A549 (cell line): ENCODE measurements around the gene DSCAML1. TPM values are rescaled to one million over a fixed set of nuclear protein-coding genes. Genes with fewer than 3 reads are reported as not detected.

Experiments used
- ATAC-seq, 2 experiments: fragments of 200-7000 bp in 1 of 2; fragments of >200 bp in 1 of 2; cut with Nextera tagmentation in 1 of 2; cut with Tn5 transposase in 1 of 2; 3 replicates each; pipeline versions ENCODE4 v1.8.0 to v1.9.1; 2018 to 2020; ENCODE audit warnings: mild to moderate bottlenecking in 1 of 2, moderate library complexity in 1 of 2
- CTCF ChIA-PET: fragments of 300-600 bp; sonication (Branson Sonifier 250); formaldehyde crosslinking; extraction: SDS; loops from one replicate; lab custom pipeline; 2021; ENCODE audit warnings: antibody characterized with exemption, inconsistent platforms; lab: Yijun Ruan, JAX
- POLR2A ChIA-PET: fragments of 350-600 bp; formaldehyde crosslinking; extraction: SDS; loops from one replicate; lab custom pipeline; 2021; ENCODE audit warnings: antibody characterized with exemption, inconsistent platforms; lab: Yijun Ruan, JAX
- DNase-seq, 2 experiments: peaks; one replicate each; pipeline versions ENCODE4 v3.0.0 to v3.0.0-alpha.2; 2011 to 2016; ENCODE audit warnings: low read depth in 1 of 2, low spot score in 1 of 2
- FAIRE-seq: peaks from 2 replicates; lab custom pipeline; 2011; peaks lifted over from hg19 to GRCh38; lab: Jason Lieb, UNC
- H3K27ac ChIP-seq, 2 experiments: fragments of >200 bp; sonication (Bioruptor Twin); formaldehyde crosslinking; 3 replicates each; pipeline ENCODE4 v1.5.1; 2016 to 2017
- H3K4me1 ChIP-seq: fragments of >200 bp; sonication (Bioruptor Twin); formaldehyde crosslinking; 3 replicates; pipeline ENCODE4 v1.6.1; 2016
- H3K4me2 ChIP-seq: fragments of >200 bp; sonication (Bioruptor Twin); formaldehyde crosslinking; 3 replicates; pipeline ENCODE4 v1.6.1; 2016
- H3K4me3 ChIP-seq: fragments of >200 bp; sonication (Bioruptor Twin); formaldehyde crosslinking; 3 replicates; pipeline ENCODE4 v1.5.1; 2016
- H3K9me3 ChIP-seq: fragments of >200 bp; sonication (Bioruptor Twin); formaldehyde crosslinking; 3 replicates; pipeline ENCODE4 v1.6.1; 2016
- CBX2 ChIP-seq: fragments of 200-600 bp; sonication (generic); IDR thresholded peaks from 2 replicates; pipeline ENCODE4 v1.6.1; 2016; ENCODE audit warnings: low read depth, mild to moderate bottlenecking, borderline replicate concordance
- CHD2 ChIP-seq: fragments of 150-350 bp; IDR thresholded peaks from 2 replicates; pipeline ENCODE4 v1.6.1; 2014; ENCODE audit warnings: low read length; ENCODE audit not compliant: partially characterized antibody
- CTCF ChIP-seq: fragments of >200 bp; sonication (Bioruptor Twin); formaldehyde crosslinking; IDR thresholded peaks from 3 replicates; pipeline ENCODE4 v1.5.1; 2016
- EHMT2 ChIP-seq: fragments of 200-600 bp; sonication (generic); IDR thresholded peaks from 2 replicates; pipeline ENCODE4 v1.6.1; 2016; ENCODE audit warnings: antibody characterized with exemption, low read depth, mild to moderate bottlenecking, moderate library complexity
- EP300 ChIP-seq, 2 experiments: fragments of >200 bp; sonication (Bioruptor Twin); formaldehyde crosslinking; IDR thresholded peaks; 2 replicates in 1 of 2; 3 replicates in 1 of 2; pipeline ENCODE4 v1.6.1; 2016 to 2017
- HES2 ChIP-seq: fragments of >200 bp; sonication (Bioruptor Twin); formaldehyde crosslinking; IDR thresholded peaks from 2 replicates; pipeline ENCODE4 v1.6.1; 2016
- KDM1A ChIP-seq: fragments of 200-600 bp; sonication (generic); IDR thresholded peaks from 2 replicates; pipeline ENCODE4 v1.6.1; 2016; ENCODE audit warnings: low read depth, mild to moderate bottlenecking
- KDM5A ChIP-seq: fragments of 200-600 bp; sonication (generic); IDR thresholded peaks from 2 replicates; pipeline ENCODE4 v1.6.1; 2016; ENCODE audit warnings: antibody characterized with exemption, mild to moderate bottlenecking
- NR3C1 ChIP-seq: fragments of >200 bp; sonication (Bioruptor Twin); formaldehyde crosslinking; IDR thresholded peaks from 3 replicates; pipeline ENCODE4 v1.6.1; 2017
- PHF8 ChIP-seq: fragments of 200-600 bp; sonication (generic); IDR thresholded peaks from 2 replicates; pipeline ENCODE4 v1.6.1; 2016; ENCODE audit warnings: low read depth, mild to moderate bottlenecking, antibody characterized with exemption, moderate library complexity, borderline replicate concordance
- POLR2AphosphoS2 ChIP-seq: conservative IDR thresholded peaks from 2 replicates; pipeline ENCODE4 v1.6.1; 2012; ENCODE audit warnings: low read length, improper control_type of control experiment, inconsistent platforms
- REST ChIP-seq: fragments of 200-600 bp; sonication (generic); IDR thresholded peaks from 2 replicates; pipeline ENCODE4 v1.6.1; 2016; ENCODE audit warnings: antibody characterized with exemption, mild to moderate bottlenecking, moderate library complexity
- RFX5 ChIP-seq: fragments of 450-650 bp; IDR thresholded peaks from 2 replicates; pipeline ENCODE4 v1.7.1; 2014; ENCODE audit warnings: antibody characterized with exemption, mild to moderate bottlenecking, moderate library complexity
- SREBF2 ChIP-seq: fragments of 450-650 bp; IDR thresholded peaks from 2 replicates; pipeline ENCODE4 v1.6.1; 2014; ENCODE audit warnings: mild to moderate bottlenecking, moderate library complexity
- ZC3H11A ChIP-seq: fragments of 450-650 bp; IDR thresholded peaks from 2 replicates; pipeline ENCODE4 v1.6.1; 2014; ENCODE audit warnings: antibody characterized with exemption, mild to moderate bottlenecking
- ZFP36 ChIP-seq: fragments of 450-650 bp; IDR thresholded peaks from 2 replicates; pipeline ENCODE4 v1.6.1; 2014; ENCODE audit warnings: borderline replicate concordance; ENCODE audit not compliant: partially characterized antibody
- WGBS: methylation state at CpG from one replicate; pipeline ENCODE4 v1.1.6; 2017; ENCODE audit errors: missing lambda C conversion rate; 5-methylcytosine and 5-hydroxymethylcytosine counted together
- polyA plus RNA-seq, 4 experiments: library from polyadenylated mRNA; depleted of rRNA in 3 of 4; stranded (reverse); fragments of >200 nt; fragmentation: RNase III in 1 of 4; extraction: RNeasy Plus Mini Kit Qiagen cat#74134 plus additional on column Dnase treatment in 1 of 4; gene quantifications; 2 replicates in 3 of 4; 3 replicates in 1 of 4; pipeline ENCODE4 v1.2.3, GENCODE V29; 2011 to 2017

The DSCAML1 gene
- polyA plus RNA-seq, 2 of the 4 experiments (the other 2 are of a cell fraction), result 0.12 to 0.31 TPM

- DNase-seq (no peak), FAIRE-seq (no peak), ATAC-seq (no peak)
- H3K9me3 ChIP-seq, result no peaks in the 10 kb centered on the region
- ChIA-PET POLR2A (no interaction called here), CTCF (interaction anchor here (1.0 to 8.5 kb wide), 4 partner anchors 13 to 397 kb away, joined by 3 to 77 read pairs (median 4); no protein-coding TSS in a partner anchor)
- 94% methylated on average over 9 of the region's 10 CpGs for WGBS
- no peak overlapping the region for H3K4me2 ChIP-seq
- TF ChIP-seq SREBF2, result no peak
- no peaks in the 10 kb centered on the region for H3K4me1 ChIP-seq
- no peak overlapping the region for H3K27ac ChIP-seq
- H3K4me3 ChIP-seq, result no peak overlapping the region
Measured at GRCh38 chr11:117411736-117412135, 385.3 kb downstream of the DSCAML1 start.

- no peak for TF ChIP-seq RFX5
- no peak for TF ChIP-seq NR3C1
- no peak for TF ChIP-seq REST
- TF ChIP-seq CBX2, result no peak
- TF ChIP-seq ZC3H11A, result no peak
- no peak for TF ChIP-seq CHD2
- no peak for TF ChIP-seq EP300 (IDR thresholded peaks at IDR 0.05)
- TF ChIP-seq POLR2AphosphoS2, result no peak
- TF ChIP-seq KDM1A, result no peak
- TF ChIP-seq KDM5A, result no peak
- no peak for TF ChIP-seq EHMT2
- TF ChIP-seq PHF8, result no peak
- no peak for TF ChIP-seq HES2
- TF ChIP-seq ZFP36, result no peak
- no peak for TF ChIP-seq CTCF
- TF ChIP-seq SREBF2, result no peak
- H3K4me2 ChIP-seq, result no peak overlapping the region
- ChIA-PET CTCF (interaction anchor here (0.9 to 8.5 kb wide), 5 partner anchors 9 to 956 kb away, joined by 3 to 77 read pairs (median 3); no protein-coding TSS in a partner anchor), POLR2A (no interaction called here)
- WGBS, result 83% methylated on average over 12 of the region's 14 CpGs
- no peaks in the 10 kb centered on the region for H3K4me1 ChIP-seq
- H3K4me3 ChIP-seq, result no peak overlapping the region
- 0 out of 3 replicates have a peak, but pooled peaks cover 4% of the 10 kb centered on the region for H3K9me3 ChIP-seq
- DNase-seq, result no peak
- no peak for FAIRE-seq
- ATAC-seq, result no peak; a peak in 1 of 6 replicates
- H3K27ac ChIP-seq, result no peak overlapping the region
Measured at GRCh38 chr11:117410861-117411710, 385.9 kb downstream of the DSCAML1 start.
